IMR-90 (cell line): ENCODE measurements around the gene FAAP100. TPM values are rescaled to one million over a fixed set of nuclear protein-coding genes. Genes with fewer than 3 reads are reported as not detected.
A peak's percentile ranks its signal among the peaks of the same experiment; 100 is the strongest.

ENCODE experiments used
- ATAC-seq: fragments of 200-7000 bp; cut with Tn5 transposase; 2 replicates; pipeline ENCODE4 v1.9.1; 2020; ENCODE audit warnings: low read depth, mild to moderate bottlenecking, moderate library complexity
- BruUV-seq: library from RNA; stranded (reverse); fragments of 400-500 nt; replicated peaks from 2 replicates; lab custom pipeline; 2021; lab: Mats Ljungman, UMichigan
- CTCF ChIA-PET: fragments of 300-600 bp; formaldehyde crosslinking; extraction: SDS; loops from one replicate; lab custom pipeline; 2021; ENCODE audit warnings: antibody characterized with exemption; lab: Yijun Ruan, JAX
- POLR2A ChIA-PET: fragments of 300-600 bp; sonication (Branson Sonifier 250); formaldehyde crosslinking; loops from one replicate; lab custom pipeline; 2022; ENCODE audit warnings: antibody characterized with exemption; ENCODE audit not compliant: unreplicated experiment; lab: Charles Lee
- DNase-seq: peaks from one replicate; pipeline ENCODE4 v3.0.0; 2013
- H2AFZ ChIP-seq: replicated peaks from 2 replicates; pipeline ENCODE3; 2013; ENCODE audit warnings: low read length, mild to moderate bottlenecking; ENCODE audit not compliant: poor library complexity
- H2AK5ac ChIP-seq: 2 replicates; pipeline ENCODE4 v1.6.1; 2013; ENCODE audit warnings: low read depth, low read length, inconsistent platforms
- H2AK9ac ChIP-seq: replicated peaks from 2 replicates; pipeline ENCODE3; 2013; ENCODE audit warnings: mild to moderate bottlenecking, low read depth, low read length, moderate library complexity; ENCODE audit not compliant: poor library complexity
- H2BK120ac ChIP-seq: 2 replicates; pipeline ENCODE4 v1.6.1; 2013; ENCODE audit warnings: low read depth, low read length, inconsistent platforms
- H2BK15ac ChIP-seq: 3 replicates; pipeline ENCODE4 v1.6.1; 2013; ENCODE audit warnings: low read depth, low read length, inconsistent platforms
- H2BK20ac ChIP-seq: 2 replicates; pipeline ENCODE4 v1.6.1; 2013; ENCODE audit warnings: low read depth, mild to moderate bottlenecking, inconsistent platforms, low read length, moderate library complexity
- H2BK5ac ChIP-seq: 2 replicates; pipeline ENCODE4 v1.6.1; 2013; ENCODE audit warnings: mild to moderate bottlenecking, low read depth, low read length, inconsistent platforms; ENCODE audit not compliant: poor library complexity, severe bottlenecking
- H3K14ac ChIP-seq: replicated peaks from 2 replicates; pipeline ENCODE4 v1.6.1; 2013; ENCODE audit warnings: low read depth, low read length, inconsistent platforms
- H3K18ac ChIP-seq: 2 replicates; pipeline ENCODE4 v1.6.1; 2013; ENCODE audit warnings: low read depth, low read length, control low read depth
- H3K23ac ChIP-seq: 2 replicates; pipeline ENCODE4 v1.6.1; 2013; ENCODE audit warnings: low read depth, low read length, inconsistent platforms
- H3K27ac ChIP-seq: 2 replicates; pipeline ENCODE4 v1.5.1; 2013; ENCODE audit warnings: mild to moderate bottlenecking, control low read depth, low read length; ENCODE audit not compliant: insufficient read depth
- H3K27me3 ChIP-seq: 2 replicates; pipeline ENCODE4 v1.6.1; 2013; ENCODE audit warnings: low read length; ENCODE audit not compliant: control insufficient read depth, insufficient read depth
- H3K36me3 ChIP-seq: 2 replicates; pipeline ENCODE4 v1.6.1; 2013; ENCODE audit warnings: low read length, mixed read lengths; ENCODE audit not compliant: control insufficient read depth, insufficient read depth
- H3K4ac ChIP-seq: 2 replicates; pipeline ENCODE4 v1.6.1; 2013; ENCODE audit warnings: low read depth, low read length, inconsistent platforms
- H3K4me1 ChIP-seq: 2 replicates; pipeline ENCODE4 v1.6.1; 2013; ENCODE audit warnings: low read length, mixed read lengths; ENCODE audit not compliant: control insufficient read depth, insufficient read depth
- H3K4me2 ChIP-seq: 2 replicates; pipeline ENCODE4 v1.6.1; 2013; ENCODE audit warnings: low read depth, mild to moderate bottlenecking, control low read depth, low read length, moderate library complexity
- H3K4me3 ChIP-seq: 2 replicates; pipeline ENCODE4 v1.5.1; 2013; ENCODE audit warnings: low read depth, mild to moderate bottlenecking, control low read depth, low read length, moderate library complexity; ENCODE audit not compliant: insufficient read depth
- H3K56ac ChIP-seq: 2 replicates; pipeline ENCODE4 v1.6.1; 2013; ENCODE audit warnings: low read length, inconsistent platforms; ENCODE audit not compliant: insufficient read depth; ENCODE audit errors: extremely low read depth
- H3K79me1 ChIP-seq, 2 experiments: 2 replicates each; pipeline ENCODE4 v1.6.1; 2013; ENCODE audit warnings: low read length in 2 of 2, inconsistent platforms in 1 of 2, low read depth in 1 of 2
- H3K9ac ChIP-seq: 2 replicates; pipeline ENCODE4 v1.6.1; 2013; ENCODE audit warnings: low read depth, low read length, control low read depth
- H3K9me1 ChIP-seq: 2 replicates; pipeline ENCODE4 v1.6.1; 2013; ENCODE audit warnings: low read length, inconsistent platforms; ENCODE audit not compliant: insufficient read depth
- H3K9me3 ChIP-seq: 2 replicates; pipeline ENCODE4 v1.6.1; 2013; ENCODE audit warnings: low read length; ENCODE audit not compliant: control insufficient read depth, insufficient read depth
- H4K20me1 ChIP-seq: 2 replicates; pipeline ENCODE4 v1.6.1; 2013; ENCODE audit warnings: low read length, inconsistent platforms; ENCODE audit not compliant: insufficient read depth
- H4K5ac ChIP-seq: 2 replicates; pipeline ENCODE4 v1.6.1; 2013; ENCODE audit warnings: mild to moderate bottlenecking, low read depth, low read length, control low read depth
- H4K8ac ChIP-seq, 2 experiments: 2 replicates each; pipeline ENCODE4 v1.6.1; 2013; ENCODE audit warnings: low read depth in 2 of 2, low read length in 2 of 2, control low read depth in 1 of 2, inconsistent platforms in 1 of 2
- H4K91ac ChIP-seq: 2 replicates; pipeline ENCODE4 v1.6.1; 2013; ENCODE audit warnings: low read depth, low read length, inconsistent platforms; ENCODE audit not compliant: insufficient read depth
- BHLHE40 ChIP-seq: fragments of 150-350 bp; IDR thresholded peaks from 2 replicates; pipeline ENCODE4 v1.6.1; 2016; ENCODE audit warnings: mild to moderate bottlenecking, low read depth, low read length
- CEBPB ChIP-seq: IDR thresholded peaks from 2 replicates; pipeline ENCODE4 v1.6.1; 2012; ENCODE audit warnings: low read depth, low read length, improper control_type of control experiment
- CHD1 ChIP-seq: IDR thresholded peaks from 2 replicates; pipeline ENCODE4 v1.6.1; 2012; ENCODE audit warnings: low read depth, low read length, improper control_type of control experiment
- FOS ChIP-seq: fragments of 150-350 bp; IDR thresholded peaks from 2 replicates; pipeline ENCODE4 v1.6.1; 2016; ENCODE audit warnings: low read depth, low read length
- MAFK ChIP-seq: IDR thresholded peaks from 2 replicates; pipeline ENCODE4 v1.6.1; 2012; ENCODE audit warnings: low read depth, low read length, improper control_type of control experiment
- MAZ ChIP-seq: IDR thresholded peaks from 2 replicates; pipeline ENCODE4 v1.6.1; 2012; ENCODE audit warnings: low read depth, mild to moderate bottlenecking, low read length, improper control_type of control experiment, moderate library complexity, borderline replicate concordance
- MXI1 ChIP-seq: IDR thresholded peaks from 2 replicates; pipeline ENCODE4 v1.6.1; 2012; ENCODE audit warnings: low read depth, mild to moderate bottlenecking, low read length, moderate library complexity, borderline replicate concordance
- NFE2L2 ChIP-seq: fragments of 150-350 bp; IDR thresholded peaks from 2 replicates; pipeline ENCODE4 v1.6.1; 2016; ENCODE audit warnings: low read depth, mild to moderate bottlenecking, low read length
- POLR2A ChIP-seq: IDR thresholded peaks from 2 replicates; pipeline ENCODE4 v1.6.1; 2012; ENCODE audit warnings: mild to moderate bottlenecking, low read depth, low read length
- RAD21 ChIP-seq: IDR thresholded peaks from 2 replicates; pipeline ENCODE4 v1.6.1; 2012; ENCODE audit warnings: low read length, improper control_type of control experiment
- RCOR1 ChIP-seq: IDR thresholded peaks from 2 replicates; pipeline ENCODE4 v1.6.1; 2012; ENCODE audit warnings: mild to moderate bottlenecking, low read length, improper control_type of control experiment; ENCODE audit not compliant: insufficient replicate concordance
- RFX5 ChIP-seq: IDR thresholded peaks from 2 replicates; pipeline ENCODE4 v1.8.0; 2012; ENCODE audit warnings: low read depth, mild to moderate bottlenecking, low read length, moderate library complexity
- SMC3 ChIP-seq: fragments of 150-350 bp; IDR thresholded peaks from 2 replicates; pipeline ENCODE4 v1.6.1; 2016; ENCODE audit warnings: low read depth, mild to moderate bottlenecking, antibody characterized with exemption, low read length, moderate library complexity
- WGBS, 2 experiments: methylation state at CpG; one replicate each; pipeline versions ENCODE4 v1.1.5 to v1.1.7; 2013; ENCODE audit warnings: missing lambda C conversion rate in 2 of 2; ENCODE audit not compliant: insufficient read length in 1 of 2; ENCODE audit errors: extremely low coverage in 2 of 2; 5-methylcytosine and 5-hydroxymethylcytosine counted together
- dilution Hi-C: fragments of 300-500 bp; cut with HindIII; formaldehyde crosslinking; loops from one replicate; pipeline ENCODE4 v1.14.3; 2018; ENCODE audit warnings: low sequenced_read_pairs; ENCODE audit not compliant: unreplicated experiment
- in situ Hi-C: fragments of 300-500 bp; cut with MboI; formaldehyde crosslinking; loops from 3 replicates; pipeline ENCODE4 v1.14.3; 2019; ENCODE audit warnings: low sequenced_read_pairs, inconsistent platforms, mixed read lengths
- intact Hi-C: fragments of 100-400 bp; cut with micrococcal nuclease; formaldehyde crosslinking; loops from 2 replicates; pipeline ENCODE4 v1.10.0; 2022
- polyA plus RNA-seq, 3 experiments: library from polyadenylated mRNA; depleted of rRNA; stranded (reverse); fragments of >200 nt; gene quantifications; 2 replicates each; pipeline ENCODE4 v1.2.3, GENCODE V29; 2012; ENCODE audit warnings: low replicate concordance in 1 of 3
- total RNA-seq: library from RNA; depleted of rRNA; stranded (reverse); fragments of >200 nt; gene quantifications from 2 replicates; pipeline ENCODE4 v1.2.3, GENCODE V29; 2012
- TF ChIP-seq, protein P1 (sequence below): fragments of 150-350 bp; IDR thresholded peaks from 2 replicates; pipeline ENCODE4 v1.6.1; 2016; ENCODE audit warnings: low read depth, mild to moderate bottlenecking, low read length, moderate library complexity, borderline replicate concordance
- TF ChIP-seq, protein P2 (sequence below): fragments of 150-350 bp; IDR thresholded peaks from 2 replicates; pipeline ENCODE4 v1.6.1; 2017; ENCODE audit warnings: mild to moderate bottlenecking, antibody characterized with exemption, low read length, low read depth

Gene FAAP100
- total and polyA plus RNA-seq, 2 of the 4 experiments (the other 2 are of a cell fraction): 7.9 to 24.8 TPM

DNA sequence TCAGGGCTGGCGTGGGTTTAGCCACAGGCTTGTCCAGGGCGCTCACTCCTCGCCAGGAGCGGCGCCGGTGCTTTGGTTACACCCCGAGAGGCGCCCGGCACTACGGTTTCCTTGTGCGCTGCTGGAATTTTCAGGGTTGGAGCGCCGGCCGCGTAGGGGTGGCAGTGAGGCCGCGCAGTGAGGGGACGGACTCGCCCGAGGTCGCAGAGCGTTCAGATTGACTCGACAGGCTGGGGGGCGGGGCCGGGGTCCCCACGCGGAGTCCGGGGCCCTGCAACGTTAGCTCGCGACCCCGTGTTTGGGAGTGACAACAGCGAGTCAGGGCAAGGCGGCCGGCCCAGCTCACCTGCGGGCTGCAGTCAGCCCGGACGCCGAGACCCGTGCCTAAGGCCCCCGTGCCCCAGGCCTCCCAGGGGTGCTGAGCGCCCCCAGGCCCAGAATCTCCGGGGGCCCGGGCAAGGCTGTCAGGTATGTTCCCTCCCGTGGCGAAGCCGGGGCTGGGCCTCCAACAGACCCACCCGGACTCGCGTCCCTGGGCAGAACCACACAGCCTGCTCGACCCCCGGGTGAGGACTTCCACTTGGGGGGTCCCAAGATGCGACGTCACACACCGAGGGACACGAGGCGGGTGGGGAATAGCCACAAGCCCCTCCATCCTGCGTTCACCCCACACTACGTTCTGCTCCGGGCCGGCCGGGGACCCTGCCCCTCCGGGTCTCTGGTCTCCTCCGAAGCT lies 38.2 kb downstream of the FAAP100 start:
- Histone ChIP-seq H3K18ac (peak overlapping the region; percentile 77), H4K20me1 (peaks cover 62% of the 10 kb centered on the region), H3K9ac (peak overlapping the region; percentile 97), H4K8ac (peak overlapping the region; percentile 92 to 96), H3K4me3 (peak overlapping the region; percentile 43), H2AK5ac (peak overlapping the region; percentile 99), H2BK15ac (peak overlapping the region; percentile 82; the same call in 1 of the 3 replicates), H2AFZ (peak overlapping the region; percentile 86), H3K9me3 (no peaks in the 10 kb centered on the region), H4K91ac (peak overlapping the region; percentile 99), H3K36me3 (peaks cover 33% of the 10 kb centered on the region), H2AK9ac (peak overlapping the region; percentile 100), H3K23ac (peak overlapping the region; percentile 88), H3K56ac (peak overlapping the region; percentile 94), H3K4ac (peak overlapping the region; percentile 99), H3K27ac (peak overlapping the region; percentile 99), H3K4me2 (peak overlapping the region; percentile 84), H2BK20ac (peak overlapping the region; percentile 27; the same call in 1 of the 2 replicates), H3K9me1 (no peaks in the 10 kb centered on the region), H3K4me1 (peaks cover 25% of the 10 kb centered on the region), H3K14ac (peak overlapping the region; percentile 98), H2BK5ac (peak overlapping the region; percentile 95), H4K5ac (peak overlapping the region; percentile 95), H3K27me3 (no peaks in the 10 kb centered on the region), H3K79me1 (peaks cover 6 to 65% of the 10 kb centered on the region in 2 experiments; a peak in 3 of 4 replicates), H2BK120ac (peak overlapping the region; percentile 90)
- no TSS peak for BruUV-seq
- ChIA-PET CTCF (no interaction called here), POLR2A (interaction anchor here (0.5 to 0.6 kb wide), 2 partner anchors 43 to 1567 kb away, joined by 3 to 5 read pairs; no protein-coding TSS in a partner anchor)
- dilution Hi-C loops (no loop called here), intact Hi-C loops (no loop called here), in situ Hi-C loops (no loop called here)
- peak; percentile 1 for ATAC-seq
- WGBS, 2 experiments: 0% methylated on average over 28 of the region's 64 CpGs; no CpG with 5 or more reads in 1 of the 2 experiments
- peak; percentile 68 for DNase-seq
- no peak for TF ChIP-seq CEBPB
- TF ChIP-seq, protein P1, sequence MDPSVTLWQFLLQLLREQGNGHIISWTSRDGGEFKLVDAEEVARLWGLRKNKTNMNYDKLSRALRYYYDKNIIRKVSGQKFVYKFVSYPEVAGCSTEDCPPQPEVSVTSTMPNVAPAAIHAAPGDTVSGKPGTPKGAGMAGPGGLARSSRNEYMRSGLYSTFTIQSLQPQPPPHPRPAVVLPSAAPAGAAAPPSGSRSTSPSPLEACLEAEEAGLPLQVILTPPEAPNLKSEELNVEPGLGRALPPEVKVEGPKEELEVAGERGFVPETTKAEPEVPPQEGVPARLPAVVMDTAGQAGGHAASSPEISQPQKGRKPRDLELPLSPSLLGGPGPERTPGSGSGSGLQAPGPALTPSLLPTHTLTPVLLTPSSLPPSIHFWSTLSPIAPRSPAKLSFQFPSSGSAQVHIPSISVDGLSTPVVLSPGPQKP: no peak
- TF ChIP-seq NFE2L2: no peak
- no peak for TF ChIP-seq FOS
- TF ChIP-seq CHD1: no peak
- TF ChIP-seq POLR2A: no peak
- TF ChIP-seq RFX5: no peak
- TF ChIP-seq MXI1: no peak
- TF ChIP-seq MAFK: no peak
- no peak for TF ChIP-seq RCOR1
- TF ChIP-seq BHLHE40: no peak
- TF ChIP-seq MAZ: no peak
- TF ChIP-seq, protein P2, sequence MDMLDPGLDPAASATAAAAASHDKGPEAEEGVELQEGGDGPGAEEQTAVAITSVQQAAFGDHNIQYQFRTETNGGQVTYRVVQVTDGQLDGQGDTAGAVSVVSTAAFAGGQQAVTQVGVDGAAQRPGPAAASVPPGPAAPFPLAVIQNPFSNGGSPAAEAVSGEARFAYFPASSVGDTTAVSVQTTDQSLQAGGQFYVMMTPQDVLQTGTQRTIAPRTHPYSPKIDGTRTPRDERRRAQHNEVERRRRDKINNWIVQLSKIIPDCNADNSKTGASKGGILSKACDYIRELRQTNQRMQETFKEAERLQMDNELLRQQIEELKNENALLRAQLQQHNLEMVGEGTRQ: no peak
- no peak for TF ChIP-seq SMC3
- no peak for TF ChIP-seq RAD21
